ENCODE results near the gene SLC5A8.

The SLC5A8 gene

DNA sequence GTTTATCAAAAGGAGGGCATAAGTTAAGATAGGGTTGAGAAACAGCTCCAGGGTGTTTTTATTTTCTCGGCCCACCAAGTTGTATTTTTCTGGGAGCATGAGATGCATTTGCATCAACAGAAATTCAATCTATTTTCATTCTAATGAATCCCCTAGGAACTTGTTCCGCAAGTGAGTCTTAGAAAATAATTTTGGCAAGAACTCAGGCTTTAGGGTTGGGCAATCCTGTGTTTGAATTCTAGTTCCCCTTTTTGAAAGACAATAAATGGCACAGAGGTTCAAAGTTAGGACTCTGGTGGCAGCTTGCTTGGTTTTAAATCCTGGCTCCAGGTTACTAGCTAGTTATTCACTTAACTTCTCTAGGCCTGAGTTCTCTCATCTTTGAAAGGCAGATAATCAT is 23.7 kb downstream of the SLC5A8 start:
- Histone ChIP-seq H3K36me3 (ENCODE audit: control insufficient read depth in 2 of 2, insufficient read depth in 1 of 2, low read length in 2 of 2) (no peaks in the 10 kb centered on the region), H3K9me3 (ENCODE audit: control insufficient read depth, insufficient read depth, low read depth, low read length) (no peaks in the 10 kb centered on the region), H3K27ac (ENCODE audit: extremely low read depth, low read depth, low read length) (no peak overlapping the region), H3K4me3 (ENCODE audit: low read depth, low read length) (no peak overlapping the region), H3K4me1 (ENCODE audit: control insufficient read depth, insufficient read depth, low read length) (no peaks in the 10 kb centered on the region)
- TF ChIP-seq ZNF621 (tag by site-specific recombination; IDR thresholded peaks at IDR 0.05) (no peak), ZNF354C (tag by site-specific recombination; IDR thresholded peaks at IDR 0.05; ENCODE audit: borderline replicate concordance, low read depth) (no peak), YY2 (tag by site-specific recombination; IDR thresholded peaks at IDR 0.05) (no peak), GLIS1 (tag by site-specific recombination; IDR thresholded peaks at IDR 0.05) (no peak), MYNN (tag by site-specific recombination; IDR thresholded peaks at IDR 0.05; ENCODE audit: borderline replicate concordance) (no peak), EGR2 (tag by site-specific recombination; IDR thresholded peaks at IDR 0.05; ENCODE audit: low read depth) (no peak), ZNF416 (tag by site-specific recombination; IDR thresholded peaks at IDR 0.05) (no peak), ZNF624 (tag by site-specific recombination; IDR thresholded peaks at IDR 0.05) (no peak), ZNF664 (tag by site-specific recombination; IDR thresholded peaks at IDR 0.05) (no peak), ZBTB48 (tag by site-specific recombination; IDR thresholded peaks at IDR 0.05) (no peak), ZNF426 (tag by site-specific recombination; IDR thresholded peaks at IDR 0.05) (no peak), ZNF184 (tag by site-specific recombination; IDR thresholded peaks at IDR 0.05) (no peak), ZNF121 (tag by site-specific recombination; IDR thresholded peaks at IDR 0.05) (no peak), ZNF335 (tag by site-specific recombination; conservative IDR thresholded peaks at IDR 0.05) (no peak)
- TF ChIP-seq, protein P1, sequence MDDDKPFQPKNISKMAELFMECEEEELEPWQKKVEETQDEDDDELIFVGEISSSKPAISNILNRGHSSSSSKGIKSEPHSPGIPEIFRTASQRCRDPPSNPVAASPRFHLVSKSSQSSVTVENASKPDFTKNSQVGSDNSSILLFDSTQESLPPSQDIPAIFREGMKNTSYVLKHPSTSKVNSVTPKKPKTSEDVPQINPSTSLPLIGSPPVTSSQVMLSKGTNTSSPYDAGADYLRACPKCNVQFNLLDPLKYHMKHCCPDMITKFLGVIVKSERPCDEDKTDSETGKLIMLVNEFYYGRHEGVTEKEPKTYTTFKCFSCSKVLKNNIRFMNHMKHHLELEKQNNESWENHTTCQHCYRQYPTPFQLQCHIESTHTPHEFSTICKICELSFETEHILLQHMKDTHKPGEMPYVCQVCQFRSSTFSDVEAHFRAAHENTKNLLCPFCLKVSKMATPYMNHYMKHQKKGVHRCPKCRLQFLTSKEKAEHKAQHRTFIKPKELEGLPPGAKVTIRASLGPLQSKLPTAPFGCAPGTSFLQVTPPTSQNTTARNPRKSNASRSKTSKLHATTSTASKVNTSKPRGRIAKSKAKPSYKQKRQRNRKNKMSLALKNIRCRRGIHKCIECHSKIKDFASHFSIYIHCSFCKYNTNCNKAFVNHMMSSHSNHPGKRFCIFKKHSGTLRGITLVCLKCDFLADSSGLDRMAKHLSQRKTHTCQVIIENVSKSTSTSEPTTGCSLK (tag by site-specific recombination; IDR thresholded peaks at IDR 0.05), result no peak
- TF ChIP-seq, protein P2, sequence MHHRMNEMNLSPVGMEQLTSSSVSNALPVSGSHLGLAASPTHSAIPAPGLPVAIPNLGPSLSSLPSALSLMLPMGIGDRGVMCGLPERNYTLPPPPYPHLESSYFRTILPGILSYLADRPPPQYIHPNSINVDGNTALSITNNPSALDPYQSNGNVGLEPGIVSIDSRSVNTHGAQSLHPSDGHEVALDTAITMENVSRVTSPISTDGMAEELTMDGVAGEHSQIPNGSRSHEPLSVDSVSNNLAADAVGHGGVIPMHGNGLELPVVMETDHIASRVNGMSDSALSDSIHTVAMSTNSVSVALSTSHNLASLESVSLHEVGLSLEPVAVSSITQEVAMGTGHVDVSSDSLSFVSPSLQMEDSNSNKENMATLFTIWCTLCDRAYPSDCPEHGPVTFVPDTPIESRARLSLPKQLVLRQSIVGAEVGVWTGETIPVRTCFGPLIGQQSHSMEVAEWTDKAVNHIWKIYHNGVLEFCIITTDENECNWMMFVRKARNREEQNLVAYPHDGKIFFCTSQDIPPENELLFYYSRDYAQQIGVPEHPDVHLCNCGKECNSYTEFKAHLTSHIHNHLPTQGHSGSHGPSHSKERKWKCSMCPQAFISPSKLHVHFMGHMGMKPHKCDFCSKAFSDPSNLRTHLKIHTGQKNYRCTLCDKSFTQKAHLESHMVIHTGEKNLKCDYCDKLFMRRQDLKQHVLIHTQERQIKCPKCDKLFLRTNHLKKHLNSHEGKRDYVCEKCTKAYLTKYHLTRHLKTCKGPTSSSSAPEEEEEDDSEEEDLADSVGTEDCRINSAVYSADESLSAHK (tag by site-specific recombination; IDR thresholded peaks at IDR 0.05), result no peak
- TF ChIP-seq, protein P3, sequence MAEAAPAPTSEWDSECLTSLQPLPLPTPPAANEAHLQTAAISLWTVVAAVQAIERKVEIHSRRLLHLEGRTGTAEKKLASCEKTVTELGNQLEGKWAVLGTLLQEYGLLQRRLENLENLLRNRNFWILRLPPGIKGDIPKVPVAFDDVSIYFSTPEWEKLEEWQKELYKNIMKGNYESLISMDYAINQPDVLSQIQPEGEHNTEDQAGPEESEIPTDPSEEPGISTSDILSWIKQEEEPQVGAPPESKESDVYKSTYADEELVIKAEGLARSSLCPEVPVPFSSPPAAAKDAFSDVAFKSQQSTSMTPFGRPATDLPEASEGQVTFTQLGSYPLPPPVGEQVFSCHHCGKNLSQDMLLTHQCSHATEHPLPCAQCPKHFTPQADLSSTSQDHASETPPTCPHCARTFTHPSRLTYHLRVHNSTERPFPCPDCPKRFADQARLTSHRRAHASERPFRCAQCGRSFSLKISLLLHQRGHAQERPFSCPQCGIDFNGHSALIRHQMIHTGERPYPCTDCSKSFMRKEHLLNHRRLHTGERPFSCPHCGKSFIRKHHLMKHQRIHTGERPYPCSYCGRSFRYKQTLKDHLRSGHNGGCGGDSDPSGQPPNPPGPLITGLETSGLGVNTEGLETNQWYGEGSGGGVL (tag by site-specific recombination; IDR thresholded peaks at IDR 0.05), result no peak
- TF ChIP-seq, protein P4, sequence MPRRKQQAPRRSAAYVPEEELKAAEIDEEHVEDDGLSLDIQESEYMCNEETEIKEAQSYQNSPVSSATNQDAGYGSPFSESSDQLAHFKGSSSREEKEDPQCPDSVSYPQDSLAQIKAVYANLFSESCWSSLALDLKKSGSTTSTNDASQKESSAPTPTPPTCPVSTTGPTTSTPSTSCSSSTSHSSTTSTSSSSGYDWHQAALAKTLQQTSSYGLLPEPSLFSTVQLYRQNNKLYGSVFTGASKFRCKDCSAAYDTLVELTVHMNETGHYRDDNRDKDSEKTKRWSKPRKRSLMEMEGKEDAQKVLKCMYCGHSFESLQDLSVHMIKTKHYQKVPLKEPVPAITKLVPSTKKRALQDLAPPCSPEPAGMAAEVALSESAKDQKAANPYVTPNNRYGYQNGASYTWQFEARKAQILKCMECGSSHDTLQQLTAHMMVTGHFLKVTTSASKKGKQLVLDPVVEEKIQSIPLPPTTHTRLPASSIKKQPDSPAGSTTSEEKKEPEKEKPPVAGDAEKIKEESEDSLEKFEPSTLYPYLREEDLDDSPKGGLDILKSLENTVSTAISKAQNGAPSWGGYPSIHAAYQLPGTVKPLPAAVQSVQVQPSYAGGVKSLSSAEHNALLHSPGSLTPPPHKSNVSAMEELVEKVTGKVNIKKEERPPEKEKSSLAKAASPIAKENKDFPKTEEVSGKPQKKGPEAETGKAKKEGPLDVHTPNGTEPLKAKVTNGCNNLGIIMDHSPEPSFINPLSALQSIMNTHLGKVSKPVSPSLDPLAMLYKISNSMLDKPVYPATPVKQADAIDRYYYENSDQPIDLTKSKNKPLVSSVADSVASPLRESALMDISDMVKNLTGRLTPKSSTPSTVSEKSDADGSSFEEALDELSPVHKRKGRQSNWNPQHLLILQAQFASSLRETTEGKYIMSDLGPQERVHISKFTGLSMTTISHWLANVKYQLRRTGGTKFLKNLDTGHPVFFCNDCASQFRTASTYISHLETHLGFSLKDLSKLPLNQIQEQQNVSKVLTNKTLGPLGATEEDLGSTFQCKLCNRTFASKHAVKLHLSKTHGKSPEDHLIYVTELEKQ (tag by site-specific recombination; IDR thresholded peaks at IDR 0.05; ENCODE audit: borderline replicate concordance), result no peak
- ChIA-PET CTCF (interaction anchor here (0.7 kb wide), 1 partner anchor 1730 kb away, joined by 3 read pairs; no protein-coding TSS in a partner anchor), POLR2A (no interaction called here)
